DOHH2 (cell line): Measurements from ENCODE around the gene GRAP.

Source experiments
- H3F3A ChIP-seq: fragments of 200-600 bp; sonication (generic), shearing (Covaris generic); 2 replicates; pipeline ENCODE4 v1.6.0; 2016; ENCODE audit warnings: antibody characterized with exemption, mild to moderate bottlenecking; ENCODE audit not compliant: control insufficient read depth, insufficient read depth
- H3K27ac ChIP-seq: fragments of 200-600 bp; sonication (generic); 2 replicates; pipeline ENCODE4 v1.5.1; 2014; ENCODE audit warnings: low read depth, mild to moderate bottlenecking, low read length, moderate library complexity
- H3K27me3 ChIP-seq: fragments of 200-600 bp; sonication (generic); 2 replicates; pipeline ENCODE4 v1.6.1; 2014; ENCODE audit warnings: mild to moderate bottlenecking, low read length, mixed read lengths; ENCODE audit not compliant: control insufficient read depth
- H3K36me3 ChIP-seq: fragments of 200-600 bp; sonication (generic); 2 replicates; pipeline ENCODE4 v1.6.1; 2014; ENCODE audit warnings: mild to moderate bottlenecking, low read length, moderate library complexity, mixed read lengths; ENCODE audit not compliant: control insufficient read depth
- H3K4me1 ChIP-seq: fragments of 200-600 bp; sonication (generic); 2 replicates; pipeline ENCODE4 v1.6.1; 2014; ENCODE audit warnings: mild to moderate bottlenecking, low read length, mixed read lengths; ENCODE audit not compliant: control insufficient read depth
- H3K4me2 ChIP-seq: fragments of 200-600 bp; sonication (generic); 2 replicates; pipeline ENCODE4 v1.6.0; 2014; ENCODE audit warnings: mild to moderate bottlenecking, low read length, moderate library complexity
- H3K4me3 ChIP-seq: fragments of 200-600 bp; sonication (generic); 2 replicates; pipeline ENCODE4 v1.5.1; 2014; ENCODE audit warnings: mild to moderate bottlenecking, low read length, mixed read lengths
- H3K79me2 ChIP-seq: fragments of 200-600 bp; sonication (generic); 2 replicates; pipeline ENCODE4 v1.6.1; 2014; ENCODE audit warnings: mild to moderate bottlenecking, low read length, mixed read lengths; ENCODE audit not compliant: control insufficient read depth
- H3K9me2 ChIP-seq: fragments of 200-600 bp; sonication (generic); replicated peaks from 2 replicates; pipeline ENCODE4 v1.6.1; 2014; ENCODE audit warnings: mild to moderate bottlenecking, low read length, mixed read lengths; ENCODE audit not compliant: control insufficient read depth
- H3K9me3 ChIP-seq: fragments of 200-600 bp; sonication (generic); 2 replicates; pipeline ENCODE4 v1.6.1; 2014; ENCODE audit warnings: antibody characterized with exemption, low read length, mixed read lengths; ENCODE audit not compliant: control insufficient read depth, insufficient read depth
- H4K20me1 ChIP-seq: fragments of 200-600 bp; sonication (generic); 2 replicates; pipeline ENCODE4 v1.6.0; 2014; ENCODE audit warnings: low read depth, mild to moderate bottlenecking, antibody characterized with exemption, low read length, moderate library complexity; ENCODE audit not compliant: control insufficient read depth, insufficient read depth
- CTCF ChIP-seq: fragments of 200-600 bp; sonication (generic); IDR thresholded peaks from one replicate; pipeline ENCODE4 v1.5.1; 2014; ENCODE audit warnings: antibody characterized with exemption, mild to moderate bottlenecking, low read depth, low read length; ENCODE audit not compliant: poor library complexity, severe bottlenecking
- EZH2phosphoT487 ChIP-seq: fragments of 200-600 bp; sonication (generic); IDR thresholded peaks from 2 replicates; pipeline ENCODE4 v1.6.1; 2017; ENCODE audit warnings: borderline replicate concordance, mild to moderate bottlenecking, antibody characterized with exemption, low read length, moderate library complexity, mixed read lengths

GRAP gene

GRCh38 chr17:18987862-18988545, 58.8 kb downstream of the GRAP start:
- Histone ChIP-seq H3K9me3 (no peaks in the 10 kb centered on the region), H3K9me2 (no peaks in the 10 kb centered on the region), H3K36me3 (peaks cover 4% of the 10 kb centered on the region; the same call in 1 of the 2 replicates), H3K27me3 (no peaks in the 10 kb centered on the region), H3K79me2 (no peaks in the 10 kb centered on the region; the same call in 1 of the 2 replicates), H3K4me3 (no peak overlapping the region), H3K4me1 (peaks cover 7% of the 10 kb centered on the region), H3K4me2 (no peak overlapping the region), H3K27ac (no peak overlapping the region), H4K20me1 (no peaks in the 10 kb centered on the region), H3F3A (no peaks in the 10 kb centered on the region)
- no peak for TF ChIP-seq EZH2phosphoT487
- TF ChIP-seq CTCF, result no peak

GRCh38 chr17:18987230-18987610, 59.5 kb downstream of the GRAP start:
- Histone ChIP-seq H3K79me2 (no peaks in the 10 kb centered on the region), H3K4me2 (no peak overlapping the region), H3K9me2 (no peaks in the 10 kb centered on the region), H4K20me1 (no peaks in the 10 kb centered on the region), H3K27ac (no peak overlapping the region), H3K9me3 (no peaks in the 10 kb centered on the region), H3K27me3 (no peaks in the 10 kb centered on the region), H3K36me3 (peaks cover 4% of the 10 kb centered on the region; the same call in 1 of the 2 replicates), H3F3A (no peaks in the 10 kb centered on the region), H3K4me1 (no peaks in the 10 kb centered on the region), H3K4me3 (no peak overlapping the region)
- TF ChIP-seq EZH2phosphoT487 (no peak), CTCF (no peak)

- Histone ChIP-seq H4K20me1 (no peaks in the 10 kb centered on the region), H3K4me2 (no peak overlapping the region), H3K4me3 (no peak overlapping the region), H3K9me2 (no peaks in the 10 kb centered on the region), H3K4me1 (no peaks in the 10 kb centered on the region), H3K27me3 (no peaks in the 10 kb centered on the region), H3K36me3 (peaks cover 4% of the 10 kb centered on the region; the same call in 1 of the 2 replicates), H3K79me2 (no peaks in the 10 kb centered on the region), H3K9me3 (no peaks in the 10 kb centered on the region), H3F3A (no peaks in the 10 kb centered on the region), H3K27ac (no peak overlapping the region)
- no peak for TF ChIP-seq EZH2phosphoT487
- TF ChIP-seq CTCF, result no peak
These were observed 60.1 kb downstream of the GRAP start for GRCh38 chr17:18986541-18987229.
